ENCODE measurements around the gene ASB1.

ASB1 gene

DNA sequence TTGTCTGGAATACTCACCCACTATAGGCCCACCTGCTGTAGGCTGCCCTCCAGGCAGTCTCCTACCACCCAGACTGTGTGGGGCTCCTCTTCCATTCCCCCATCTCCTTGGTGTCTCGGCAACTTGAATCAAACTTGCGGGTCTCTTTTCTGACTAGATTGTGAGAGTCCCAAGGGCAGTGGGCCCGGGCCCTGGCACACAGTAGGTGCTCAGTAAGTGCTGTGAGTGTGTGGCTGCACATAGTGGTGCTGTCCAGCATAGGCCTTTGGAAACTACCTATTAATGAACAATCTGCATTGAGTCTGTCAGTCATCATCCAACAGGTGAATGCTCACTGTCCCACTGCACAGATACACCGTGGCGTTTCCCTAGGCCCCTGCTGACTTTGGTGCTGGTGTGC is 43.6 kb upstream of the ASB1 start:
- no peak for TF ChIP-seq POLR2AphosphoS5 (IDR thresholded peaks at IDR 0.05; ENCODE audit: low read depth)
- TF ChIP-seq, protein P1, sequence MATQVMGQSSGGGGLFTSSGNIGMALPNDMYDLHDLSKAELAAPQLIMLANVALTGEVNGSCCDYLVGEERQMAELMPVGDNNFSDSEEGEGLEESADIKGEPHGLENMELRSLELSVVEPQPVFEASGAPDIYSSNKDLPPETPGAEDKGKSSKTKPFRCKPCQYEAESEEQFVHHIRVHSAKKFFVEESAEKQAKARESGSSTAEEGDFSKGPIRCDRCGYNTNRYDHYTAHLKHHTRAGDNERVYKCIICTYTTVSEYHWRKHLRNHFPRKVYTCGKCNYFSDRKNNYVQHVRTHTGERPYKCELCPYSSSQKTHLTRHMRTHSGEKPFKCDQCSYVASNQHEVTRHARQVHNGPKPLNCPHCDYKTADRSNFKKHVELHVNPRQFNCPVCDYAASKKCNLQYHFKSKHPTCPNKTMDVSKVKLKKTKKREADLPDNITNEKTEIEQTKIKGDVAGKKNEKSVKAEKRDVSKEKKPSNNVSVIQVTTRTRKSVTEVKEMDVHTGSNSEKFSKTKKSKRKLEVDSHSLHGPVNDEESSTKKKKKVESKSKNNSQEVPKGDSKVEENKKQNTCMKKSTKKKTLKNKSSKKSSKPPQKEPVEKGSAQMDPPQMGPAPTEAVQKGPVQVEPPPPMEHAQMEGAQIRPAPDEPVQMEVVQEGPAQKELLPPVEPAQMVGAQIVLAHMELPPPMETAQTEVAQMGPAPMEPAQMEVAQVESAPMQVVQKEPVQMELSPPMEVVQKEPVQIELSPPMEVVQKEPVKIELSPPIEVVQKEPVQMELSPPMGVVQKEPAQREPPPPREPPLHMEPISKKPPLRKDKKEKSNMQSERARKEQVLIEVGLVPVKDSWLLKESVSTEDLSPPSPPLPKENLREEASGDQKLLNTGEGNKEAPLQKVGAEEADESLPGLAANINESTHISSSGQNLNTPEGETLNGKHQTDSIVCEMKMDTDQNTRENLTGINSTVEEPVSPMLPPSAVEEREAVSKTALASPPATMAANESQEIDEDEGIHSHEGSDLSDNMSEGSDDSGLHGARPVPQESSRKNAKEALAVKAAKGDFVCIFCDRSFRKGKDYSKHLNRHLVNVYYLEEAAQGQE (IDR thresholded peaks at IDR 0.05; ENCODE audit: insufficient replicate concordance, low read depth): peak; percentile 38
- no peaks in the 10 kb centered on the region for H3K27me3 ChIP-seq (ENCODE audit: insufficient read depth, poor library complexity, severe bottlenecking)
- H3K27ac ChIP-seq (replicated peaks): peak overlapping the region; percentile 68
- H3K4me3 ChIP-seq (replicated peaks; ENCODE audit: insufficient read depth, low read length): no peak overlapping the region
- no peak for DNase-seq (ENCODE audit: low read depth in 1 of 2, low spot score in 1 of 2)

DNA sequence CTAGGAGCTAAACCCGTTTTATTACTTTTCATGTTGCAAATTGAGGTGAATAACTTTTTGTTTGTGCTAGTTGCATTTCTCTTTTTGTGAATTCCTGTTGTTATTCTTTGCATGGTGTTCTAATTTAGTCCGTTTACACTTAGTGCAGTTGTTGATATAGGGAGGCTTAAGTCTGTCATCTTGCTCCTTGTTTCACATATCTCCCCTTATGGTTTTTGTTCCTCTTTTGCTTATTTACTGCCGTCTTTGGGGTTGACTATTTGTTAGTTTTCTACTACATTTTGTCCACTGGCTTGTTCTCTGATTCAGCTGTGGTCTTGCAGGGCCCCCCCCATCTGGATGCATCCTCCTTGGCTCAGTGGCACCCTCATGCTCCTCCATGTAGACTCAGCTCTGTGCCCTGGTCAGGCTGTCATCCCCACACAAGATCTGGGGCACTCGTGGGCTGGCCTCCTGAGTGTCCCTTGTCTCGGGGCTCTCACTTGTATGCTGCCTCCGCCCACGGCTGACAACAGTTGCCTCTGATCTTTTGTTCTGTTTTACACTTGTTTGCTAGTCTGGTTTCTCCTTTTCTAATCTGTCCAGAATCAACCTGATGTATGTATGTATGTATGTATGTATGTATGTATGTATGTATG is 42.9 kb upstream of the ASB1 start:
- Histone ChIP-seq H3K4me3 (replicated peaks; ENCODE audit: insufficient read depth, low read length) (no peak overlapping the region), H3K27me3 (ENCODE audit: insufficient read depth, poor library complexity, severe bottlenecking) (no peaks in the 10 kb centered on the region), H3K27ac (replicated peaks) (peak overlapping the region; percentile 68)
- TF ChIP-seq, protein P1 (IDR thresholded peaks at IDR 0.05; ENCODE audit: insufficient replicate concordance, low read depth): no peak
- TF ChIP-seq GABPA (IDR thresholded peaks at IDR 0.05; ENCODE audit: low read depth) (no peak), POLR2AphosphoS5 (IDR thresholded peaks at IDR 0.05; ENCODE audit: low read depth) (no peak)
- no peak for DNase-seq (ENCODE audit: low read depth in 1 of 2, low spot score in 1 of 2)

DNA sequence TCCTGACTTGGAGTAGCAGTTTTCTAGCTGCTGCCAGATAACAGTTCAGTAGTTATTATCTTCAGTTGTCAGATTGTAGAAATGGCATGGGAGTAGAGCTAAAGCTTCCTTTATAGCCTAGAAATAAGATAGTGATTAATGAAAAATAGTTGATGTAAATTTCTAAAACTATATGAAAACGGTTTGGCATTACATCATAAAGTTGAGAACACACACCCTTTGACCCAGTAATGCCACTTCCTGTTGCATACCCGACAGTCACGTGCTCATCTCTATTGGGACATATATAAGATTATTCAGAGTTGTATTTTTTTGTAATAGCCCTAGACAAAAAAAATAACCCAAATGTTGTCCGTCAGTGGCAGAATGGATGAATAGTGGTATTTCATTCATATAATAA is 39.4 kb upstream of the ASB1 start:
- Histone ChIP-seq H3K4me3 (replicated peaks; ENCODE audit: insufficient read depth, low read length) (no peak overlapping the region), H3K27ac (replicated peaks) (peak overlapping the region; percentile 76), H3K27me3 (ENCODE audit: insufficient read depth, poor library complexity, severe bottlenecking) (no peaks in the 10 kb centered on the region)
- peak; percentile 55 to 88 for DNase-seq (ENCODE audit: low read depth in 1 of 2, low spot score in 1 of 2)
- TF ChIP-seq SPI1 (IDR thresholded peaks at IDR 0.05; ENCODE audit: borderline replicate concordance, low read depth): peak; percentile 62
- TF ChIP-seq, protein P1 (IDR thresholded peaks at IDR 0.05; ENCODE audit: insufficient replicate concordance, low read depth): no peak
- TF ChIP-seq POLR2AphosphoS5 (IDR thresholded peaks at IDR 0.05; ENCODE audit: low read depth): no peak
- TF ChIP-seq GABPA (IDR thresholded peaks at IDR 0.05; ENCODE audit: low read depth): no peak
- TF ChIP-seq, protein P2, sequence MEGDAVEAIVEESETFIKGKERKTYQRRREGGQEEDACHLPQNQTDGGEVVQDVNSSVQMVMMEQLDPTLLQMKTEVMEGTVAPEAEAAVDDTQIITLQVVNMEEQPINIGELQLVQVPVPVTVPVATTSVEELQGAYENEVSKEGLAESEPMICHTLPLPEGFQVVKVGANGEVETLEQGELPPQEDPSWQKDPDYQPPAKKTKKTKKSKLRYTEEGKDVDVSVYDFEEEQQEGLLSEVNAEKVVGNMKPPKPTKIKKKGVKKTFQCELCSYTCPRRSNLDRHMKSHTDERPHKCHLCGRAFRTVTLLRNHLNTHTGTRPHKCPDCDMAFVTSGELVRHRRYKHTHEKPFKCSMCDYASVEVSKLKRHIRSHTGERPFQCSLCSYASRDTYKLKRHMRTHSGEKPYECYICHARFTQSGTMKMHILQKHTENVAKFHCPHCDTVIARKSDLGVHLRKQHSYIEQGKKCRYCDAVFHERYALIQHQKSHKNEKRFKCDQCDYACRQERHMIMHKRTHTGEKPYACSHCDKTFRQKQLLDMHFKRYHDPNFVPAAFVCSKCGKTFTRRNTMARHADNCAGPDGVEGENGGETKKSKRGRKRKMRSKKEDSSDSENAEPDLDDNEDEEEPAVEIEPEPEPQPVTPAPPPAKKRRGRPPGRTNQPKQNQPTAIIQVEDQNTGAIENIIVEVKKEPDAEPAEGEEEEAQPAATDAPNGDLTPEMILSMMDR (IDR thresholded peaks at IDR 0.05; ENCODE audit: insufficient read depth, low read length): no peak

DNA sequence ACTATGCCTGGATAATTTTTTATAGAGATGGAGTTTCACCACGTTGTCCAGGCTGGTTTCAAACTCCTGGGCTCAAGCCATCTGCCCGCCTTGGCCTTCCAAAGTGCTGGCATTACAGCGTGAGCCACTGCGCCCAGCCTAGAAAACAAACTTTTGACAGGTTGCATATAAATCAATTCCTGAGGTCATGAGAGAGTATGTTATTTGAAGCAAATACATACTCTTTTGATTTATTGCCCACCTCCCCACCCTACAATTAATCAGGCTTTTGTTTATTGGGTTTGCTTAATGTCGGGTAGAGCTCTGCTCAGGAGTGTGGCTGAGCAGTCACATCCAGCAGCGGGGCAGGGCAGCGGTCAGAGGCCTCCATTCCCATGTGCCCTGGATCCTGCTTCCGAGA is 37.9 kb upstream of the ASB1 start:
- H3K27me3 ChIP-seq (ENCODE audit: insufficient read depth, poor library complexity, severe bottlenecking): no peaks in the 10 kb centered on the region
- no peak for DNase-seq (ENCODE audit: low read depth in 1 of 2, low spot score in 1 of 2)
- no peak overlapping the region for H3K27ac ChIP-seq (replicated peaks)
- H3K4me3 ChIP-seq (replicated peaks; ENCODE audit: insufficient read depth, low read length): no peak overlapping the region
- TF ChIP-seq POLR2AphosphoS5 (IDR thresholded peaks at IDR 0.05; ENCODE audit: low read depth): no peak
- TF ChIP-seq, protein P2 (IDR thresholded peaks at IDR 0.05; ENCODE audit: insufficient read depth, low read length): no peak
- TF ChIP-seq, protein P1 (IDR thresholded peaks at IDR 0.05; ENCODE audit: insufficient replicate concordance, low read depth): no peak
- TF ChIP-seq SPI1 (IDR thresholded peaks at IDR 0.05; ENCODE audit: borderline replicate concordance, low read depth): no peak
- no peak for TF ChIP-seq GABPA (IDR thresholded peaks at IDR 0.05; ENCODE audit: low read depth)

Measured in HL-60 (cell line).